HepG2 (cell line): Measurements from ENCODE around the gene CAPN2. TPM values are rescaled to one million over a fixed set of nuclear protein-coding genes. Genes with fewer than 3 reads are reported as not detected.

Experiments
- ATAC-seq: fragments of 200-7000 bp; cut with Tn5 transposase; 3 replicates; pipeline ENCODE4 v1.9.1; 2020; ENCODE audit warnings: mild to moderate bottlenecking, moderate library complexity
- BruUV-seq: library from RNA; stranded (reverse); fragments of 400-500 nt; replicated peaks from 2 replicates; lab custom pipeline; 2021; lab: Mats Ljungman, UMichigan
- CTCF ChIA-PET: fragments of 300-600 bp; formaldehyde crosslinking; extraction: SDS; loops from one replicate; lab custom pipeline; 2021; ENCODE audit warnings: low total read pairs, inconsistent platforms, low intra/inter-chr PET ratio; lab: Yijun Ruan, JAX
- POLR2A ChIA-PET: fragments of 350-600 bp; sonication (Branson Sonifier 250); formaldehyde crosslinking; loops from one replicate; lab custom pipeline; 2020; ENCODE audit warnings: antibody characterized with exemption, inconsistent platforms; lab: Yijun Ruan, JAX
- DNase-seq: peaks from one replicate; pipeline ENCODE4 v3.0.0-alpha.2; 2015; ENCODE audit warnings: low spot score
- FAIRE-seq: peaks from 3 replicates; lab custom pipeline; 2011; peaks lifted over from hg19 to GRCh38; lab: Jason Lieb, UNC
- H2AFZ ChIP-seq: one replicate; pipeline ENCODE4 v1.6.1; 2011; ENCODE audit warnings: low read length, inconsistent platforms
- H3K27ac ChIP-seq: fragments of 300-600 bp; 3 replicates; pipeline ENCODE4 v1.8.0; 2011; ENCODE audit warnings: mixed run types, mild to moderate bottlenecking, mixed read lengths, low read length, inconsistent platforms; ENCODE audit not compliant: insufficient read depth; ENCODE audit errors: extremely low read length
- H3K27me3 ChIP-seq, 2 experiments: fragments of 200-600 bp in 1 of 2; 2 replicates in 1 of 2; 3 replicates in 1 of 2; pipeline versions ENCODE4 v1.6.0 to v1.8.0; 2011; ENCODE audit warnings: low read length in 2 of 2, mild to moderate bottlenecking in 2 of 2, moderate library complexity in 2 of 2, inconsistent platforms in 1 of 2; ENCODE audit not compliant: insufficient read depth in 2 of 2, control insufficient read depth in 1 of 2
- H3K36me3 ChIP-seq, 2 experiments: fragments of 200-600 bp in 1 of 2; replicated peaks in 1 of 2; 2 replicates in 1 of 2; 3 replicates in 1 of 2; pipeline versions ENCODE4 v1.5.1 to v1.8.0; 2011; ENCODE audit warnings: low read length in 2 of 2, inconsistent platforms in 1 of 2; ENCODE audit not compliant: insufficient read depth in 2 of 2, control insufficient read depth in 1 of 2
- H3K4me1 ChIP-seq: 2 replicates; pipeline ENCODE4 v1.5.1; 2012; ENCODE audit warnings: low read length, inconsistent platforms; ENCODE audit not compliant: insufficient read depth
- H3K4me2 ChIP-seq: 2 replicates; pipeline ENCODE4 v1.6.0; 2011; ENCODE audit warnings: low read depth, low read length, inconsistent platforms
- H3K4me3 ChIP-seq, 3 experiments: fragments of 200-600 bp in 1 of 3; sonication (generic), shearing (Covaris generic) in 1 of 3; replicated peaks in 1 of 3; 2 replicates each; pipeline ENCODE4 v1.5.1; 2011 to 2016; ENCODE audit warnings: low read length in 3 of 3, inconsistent platforms in 2 of 3, low read depth in 2 of 3, mild to moderate bottlenecking in 2 of 3, control low read depth in 1 of 3, mixed read lengths in 1 of 3; ENCODE audit not compliant: insufficient read depth in 1 of 3
- H3K79me2 ChIP-seq: one replicate; pipeline ENCODE4 v1.6.1; 2011; ENCODE audit warnings: low read length, inconsistent platforms; ENCODE audit not compliant: insufficient read depth
- H3K9ac ChIP-seq: 2 replicates; pipeline ENCODE4 v1.6.0; 2011; ENCODE audit warnings: mild to moderate bottlenecking, low read depth, low read length, inconsistent platforms; ENCODE audit not compliant: insufficient read depth
- H3K9me3 ChIP-seq: 2 replicates; pipeline ENCODE4 v1.5.1; 2012; ENCODE audit warnings: mild to moderate bottlenecking, low read length
- H4K20me1 ChIP-seq: 2 replicates; pipeline ENCODE4 v1.6.0; 2011; ENCODE audit warnings: inconsistent platforms, mild to moderate bottlenecking, low read length, moderate library complexity; ENCODE audit not compliant: insufficient read depth
- CHCHD3 ChIP-seq: sonication (generic); formaldehyde crosslinking; IDR thresholded peaks from 2 replicates; pipeline ENCODE4 v1.8.0; 2022; ENCODE audit warnings: mild to moderate bottlenecking, missing genetic modification reagents, moderate library complexity
- CREB3 ChIP-seq: sonication (generic); formaldehyde crosslinking; IDR thresholded peaks from 2 replicates; pipeline ENCODE4 v1.5.0; 2020; ENCODE audit warnings: missing genetic modification reagents
- ELF4 ChIP-seq: sonication (generic); formaldehyde crosslinking; IDR thresholded peaks from 2 replicates; pipeline ENCODE4 v1.5.0; 2020; ENCODE audit warnings: missing genetic modification reagents, mild to moderate bottlenecking, moderate library complexity, borderline replicate concordance
- HDAC2 ChIP-seq: sonication (generic); formaldehyde crosslinking; IDR thresholded peaks from 2 replicates; pipeline ENCODE4 v1.4.0; 2020; ENCODE audit warnings: missing genetic modification reagents
- KMT2B ChIP-seq: IDR thresholded peaks from 2 replicates; pipeline ENCODE4 v1.6.1; 2016; ENCODE audit warnings: missing genetic modification reagents, missing compliant biosample characterization
- MAFF ChIP-seq: IDR thresholded peaks from 2 replicates; pipeline ENCODE4 v1.6.1; 2011; ENCODE audit warnings: low read depth, low read length, improper control_type of control experiment
- MAX ChIP-seq: IDR thresholded peaks from 2 replicates; pipeline ENCODE4 v1.6.1; 2012; ENCODE audit warnings: inconsistent platforms
- MEF2D ChIP-seq: sonication (generic); formaldehyde crosslinking; IDR thresholded peaks from 2 replicates; pipeline ENCODE4 v1.5.1; 2020; ENCODE audit warnings: mild to moderate bottlenecking, missing genetic modification reagents
- NFRKB ChIP-seq: fragments of 450-650 bp; IDR thresholded peaks from 2 replicates; pipeline ENCODE4 v1.6.1; 2017
- RORA ChIP-seq: sonication (generic); formaldehyde crosslinking; IDR thresholded peaks from 2 replicates; pipeline ENCODE4 v1.5.0; 2020; ENCODE audit warnings: mild to moderate bottlenecking, missing genetic modification reagents, moderate library complexity
- ZBTB33 ChIP-seq: sonication (generic); formaldehyde crosslinking; IDR thresholded peaks from 2 replicates; pipeline ENCODE4 v1.4.0; 2020; ENCODE audit warnings: missing genetic modification reagents
- ZBTB39 ChIP-seq: sonication (generic); formaldehyde crosslinking; IDR thresholded peaks from 2 replicates; pipeline ENCODE4 v1.5.0; 2020; ENCODE audit warnings: missing genetic modification reagents
- ZNF331 ChIP-seq: sonication (generic); formaldehyde crosslinking; IDR thresholded peaks from 2 replicates; pipeline ENCODE4 v1.4.0; 2020; ENCODE audit warnings: missing genetic modification reagents
- WGBS: methylation state at CpG from one replicate; pipeline ENCODE4 v1.1.6; 2017; ENCODE audit warnings: low lambda C conversion rate; 5-methylcytosine and 5-hydroxymethylcytosine counted together
- in situ Hi-C: cut with HindIII; loops from 2 replicates; pipeline ENCODE4 v1.10.0; 2017; ENCODE audit warnings: low pct_unique_long_range_greater_than_20kb; ENCODE audit not compliant: extremely low pct_ligation_motif_present
- intact Hi-C: fragments of 100-400 bp; cut with micrococcal nuclease; formaldehyde crosslinking; loops from one replicate; pipeline ENCODE4 v1.10.0; 2022; ENCODE audit not compliant: unreplicated experiment
- polyA plus RNA-seq, 8 experiments: library from polyadenylated mRNA; depleted of rRNA in 3 of 8; stranded (reverse) in 7 of 8; unstranded in 1 of 8; fragments of >200 nt; fragmentation: Illumina TruSeq in 4 of 8; extraction: Trizol in 4 of 8; gene quantifications; 2 replicates each; pipeline versions ENCODE4 v1.2.1 to v1.2.3, GENCODE V29; 2011 to 2016; ENCODE audit warnings: low read depth in 4 of 8, missing spikeins in 1 of 8, mixed read lengths in 1 of 8; ENCODE audit not compliant: insufficient read depth in 1 of 8
- total RNA-seq, 5 experiments: library from RNA; depleted of rRNA; stranded (reverse); fragments of >200 nt; fragmentation: Illumina TruSeq; extraction: Trizol; gene quantifications; 2 replicates each; pipeline ENCODE4 v1.2.3, GENCODE V29; 2016; ENCODE audit warnings: low read depth in 1 of 5
- TF ChIP-seq, protein P1 (sequence below): sonication (generic); formaldehyde crosslinking; IDR thresholded peaks from 2 replicates; pipeline ENCODE4 v1.5.0; 2020; ENCODE audit warnings: missing genetic modification reagents

Gene CAPN2
- total and polyA plus RNA-seq, 2 of the 13 experiments (the other 11 are each of a cell fraction or from before 2014, with no cell fraction given) = 6.2 to 7.4 TPM

DNA sequence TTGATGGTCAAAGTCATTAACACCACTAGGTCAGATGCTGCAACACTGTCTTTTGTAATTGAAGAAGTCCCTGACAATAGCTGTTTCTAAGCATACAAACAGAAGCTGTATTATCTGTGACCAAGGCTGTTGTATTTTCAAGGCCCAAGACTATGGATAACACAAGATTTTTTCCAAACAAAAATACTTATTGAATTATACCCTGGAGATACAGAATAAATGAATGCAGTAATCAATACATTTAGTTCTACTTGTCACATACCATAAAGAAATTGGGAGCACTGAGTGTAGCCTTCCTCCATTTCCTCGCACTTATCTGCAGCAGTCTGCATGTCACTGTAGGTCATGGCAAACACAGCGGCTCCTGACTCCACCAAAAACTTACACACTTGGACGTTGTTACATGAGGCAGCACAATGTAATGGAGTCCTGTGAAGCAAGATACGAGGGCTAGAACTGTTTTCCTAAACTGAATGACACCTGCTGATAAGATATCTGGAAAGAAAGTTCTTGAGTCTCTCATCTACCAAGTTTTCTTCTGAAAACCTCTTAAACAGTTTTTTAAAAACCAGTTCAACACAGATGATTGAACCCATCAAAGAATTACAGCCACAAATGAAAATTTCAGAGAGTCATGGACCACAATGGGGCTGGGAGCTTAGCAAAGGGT, 76.5 kb downstream of the CAPN2 start:
- 94% methylated on average over 4 of the region's 4 CpGs for WGBS
- no peak overlapping the region for H2AFZ ChIP-seq
- FAIRE-seq (no peak), ATAC-seq (no peak), DNase-seq (no peak)
- H3K36me3 ChIP-seq = peaks cover 3 to 31% of the 10 kb centered on the region in 2 experiments
- CTCF ChIA-PET = no interaction called here
- H3K9ac ChIP-seq = no peak overlapping the region
- H3K27me3 ChIP-seq = no peaks in the 10 kb centered on the region
- no peak overlapping the region for H3K27ac ChIP-seq
- in situ Hi-C loops (no loop called here), intact Hi-C loops (no loop called here)
- H3K79me2 ChIP-seq = no peaks in the 10 kb centered on the region
- POLR2A ChIA-PET = no interaction called here
- no peaks in the 10 kb centered on the region for H3K9me3 ChIP-seq
- H3K4me3 ChIP-seq = no peak overlapping the region
- no peaks in the 10 kb centered on the region for H3K4me1 ChIP-seq
- BruUV-seq = no TSS peak
- H3K4me2 ChIP-seq = no peak overlapping the region
- no peaks in the 10 kb centered on the region for H4K20me1 ChIP-seq
- TF ChIP-seq CHCHD3 (CRISPR knock-in tag) (no peak), ELF4 (CRISPR knock-in tag) (no peak), MAX (no peak), KMT2B (no peak), ZNF331 (CRISPR knock-in tag) (no peak), RORA (no peak), CREB3 (CRISPR knock-in tag) (no peak), MEF2D (CRISPR knock-in tag) (no peak), NFRKB (no peak), ZBTB33 (CRISPR knock-in tag) (no peak), MAFF (no peak), HDAC2 (CRISPR knock-in tag) (no peak), ZBTB39 (CRISPR knock-in tag) (no peak)
- TF ChIP-seq, protein P1, sequence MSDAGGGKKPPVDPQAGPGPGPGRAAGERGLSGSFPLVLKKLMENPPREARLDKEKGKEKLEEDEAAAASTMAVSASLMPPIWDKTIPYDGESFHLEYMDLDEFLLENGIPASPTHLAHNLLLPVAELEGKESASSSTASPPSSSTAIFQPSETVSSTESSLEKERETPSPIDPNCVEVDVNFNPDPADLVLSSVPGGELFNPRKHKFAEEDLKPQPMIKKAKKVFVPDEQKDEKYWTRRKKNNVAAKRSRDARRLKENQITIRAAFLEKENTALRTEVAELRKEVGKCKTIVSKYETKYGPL (CRISPR knock-in tag) = no peak
